ENCODE data around the gene NCOR1. TPM values are rescaled to one million over a fixed set of nuclear protein-coding genes. Genes with fewer than 3 reads are reported as not detected.
A peak's percentile ranks its signal among the peaks of the same experiment; 100 is the strongest.

The NCOR1 gene
- total and polyA plus RNA-seq, 2 of the 13 experiments (the other 11 are each of a cell fraction or from before 2014, with no cell fraction given) = 57.0 to 71.7 TPM

- no peak for TF ChIP-seq ZNF280D (CRISPR knock-in tag; IDR thresholded peaks at IDR 0.05)
- TF ChIP-seq ZFP37 (CRISPR knock-in tag; IDR thresholded peaks at IDR 0.05; ENCODE audit: borderline replicate concordance) = no peak
- TF ChIP-seq ZNF512 (CRISPR knock-in tag; IDR thresholded peaks at IDR 0.05) = no peak
- TF ChIP-seq SNAI1 (CRISPR knock-in tag; IDR thresholded peaks at IDR 0.05; ENCODE audit: borderline replicate concordance) = no peak
- no peak for TF ChIP-seq ZMYM3 (CRISPR knock-in tag; IDR thresholded peaks at IDR 0.05)
Observed at GRCh38 chr17:15998031-15998562, 217.2 kb downstream of the NCOR1 start (continued).

GRCh38 chr17:15996322-15996721 is 219.0 kb downstream of the NCOR1 start:
- Histone ChIP-seq H3K4me3 (replicated peaks in 1 of 3; ENCODE audit: insufficient read depth in 1 of 3, low read depth in 2 of 3, low read length in 3 of 3) (no peak overlapping the region), H4K20me1 (ENCODE audit: insufficient read depth, low read length) (no peaks in the 10 kb centered on the region), H3K79me2 (ENCODE audit: insufficient read depth, low read length) (peaks cover 15% of the 10 kb centered on the region), H3K27ac (ENCODE audit: extremely low read length, insufficient read depth, low read length) (no peak overlapping the region), H2AFZ (ENCODE audit: low read length) (no peak overlapping the region), H3K9ac (ENCODE audit: insufficient read depth, low read depth, low read length) (no peak overlapping the region), H3K27me3 (ENCODE audit: control insufficient read depth in 1 of 2, insufficient read depth in 2 of 2, low read length in 2 of 2) (no peaks in the 10 kb centered on the region; a peak in 1 of 5 replicates), H3K4me2 (ENCODE audit: low read depth, low read length) (no peak overlapping the region), H3K4me1 (ENCODE audit: insufficient read depth, low read length) (peaks cover 15% of the 10 kb centered on the region), H3K36me3 (replicated peaks in 1 of 2; ENCODE audit: control insufficient read depth in 1 of 2, insufficient read depth in 2 of 2, low read length in 2 of 2) (peaks cover 0 to 2% of the 10 kb centered on the region in 2 experiments; a peak in 3 of 5 replicates), H3K9me3 (ENCODE audit: low read length) (no peaks in the 10 kb centered on the region)
- no TSS peak for BruUV-seq (replicated peaks)
- intact Hi-C loops (cut with micrococcal nuclease; ENCODE audit: unreplicated experiment) (loop anchor here (5.0 kb wide), 2 partner anchors 401 to 734 kb away; no protein-coding TSS in a partner anchor), in situ Hi-C loops (cut with HindIII; ENCODE audit: extremely low pct_ligation_motif_present, low pct_unique_long_range_greater_than_20kb) (loop anchor here (5.0 kb wide), 2 partner anchors 49 to 169 kb away; partner anchors contain the start of gene ADORA2B)
- no peak for FAIRE-seq
- 83% methylated on average over 6 of the region's 6 CpGs for WGBS (ENCODE audit: low lambda C conversion rate)
- no peak for ATAC-seq
- CTCF ChIA-PET (ENCODE audit: low intra/inter-chr PET ratio, low total read pairs) = no interaction called here
- POLR2A ChIA-PET = no interaction called here
- DNase-seq (ENCODE audit: low spot score) = no peak
- TF ChIP-seq LBX2 (CRISPR knock-in tag; IDR thresholded peaks at IDR 0.05; ENCODE audit: borderline replicate concordance) (no peak), CEBPG (CRISPR knock-in tag; IDR thresholded peaks at IDR 0.05) (peak; percentile 75), CENPBD1 (CRISPR knock-in tag; IDR thresholded peaks at IDR 0.05; ENCODE audit: borderline replicate concordance, low read depth) (no peak), DDIT3 (CRISPR knock-in tag; IDR thresholded peaks at IDR 0.05) (no peak), RBM39 (IDR thresholded peaks at IDR 0.05; ENCODE audit: low read depth, low read length, poor library complexity, severe bottlenecking) (no peak), NR3C1 (CRISPR knock-in tag; IDR thresholded peaks at IDR 0.05) (no peak), CEBPB (IDR thresholded peaks at IDR 0.05; ENCODE audit: borderline replicate concordance, low read depth, low read length) (peak; percentile 84)
